Sigmoid colon (tissue), 7 donors: ENCODE data around the gene COL23A1. TPM values are rescaled to one million over a fixed set of nuclear protein-coding genes. Genes with fewer than 3 reads are reported as not detected.

Source experiments
- DNase-seq: peaks from one replicate; pipeline ENCODE4 v3.0.0-alpha.2; 2019
- H3K27ac ChIP-seq, 4 donors: fragments of 200-600 bp; sonication (generic); one replicate each; pipeline ENCODE4 v1.5.1; 2016 to 2019; ENCODE audit warnings: mild to moderate bottlenecking in 1 of 4
- H3K27me3 ChIP-seq, 3 donors: fragments of 200-600 bp; sonication (generic); one replicate each; pipeline ENCODE4 v1.5.1; 2019; ENCODE audit warnings: mild to moderate bottlenecking in 1 of 3
- H3K36me3 ChIP-seq, 4 donors: fragments of 200-600 bp; sonication (generic); one replicate each; pipeline ENCODE4 v1.5.1; 2016 to 2019
- H3K4me1 ChIP-seq, 4 donors: fragments of 200-600 bp; sonication (generic); one replicate each; pipeline ENCODE4 v1.5.1; 2017 to 2019
- H3K4me3 ChIP-seq, 4 donors: fragments of 200-600 bp; sonication (generic); one replicate each; pipeline ENCODE4 v1.5.1; 2017 to 2019; ENCODE audit warnings: mild to moderate bottlenecking in 2 of 4, moderate library complexity in 1 of 4
- H3K9me3 ChIP-seq, 4 donors: fragments of 200-600 bp in 3 of 4; sonication (generic) in 3 of 4; one replicate each; pipeline versions ENCODE4 v1.5.1 to v1.6.1; 2013 to 2019
- EP300 ChIP-seq, 4 donors: sonication (generic); formaldehyde crosslinking; IDR thresholded peaks; one replicate each; pipeline ENCODE4 v1.6.1; 2017; ENCODE audit warnings: antibody characterized with exemption in 4 of 4
- POLR2A ChIP-seq, 2 donors: fragments of 450-650 bp; IDR thresholded peaks; one replicate each; pipeline ENCODE4 v1.6.1; 2016; ENCODE audit warnings: antibody characterized with exemption in 2 of 2, mild to moderate bottlenecking in 2 of 2, moderate library complexity in 2 of 2
- POLR2AphosphoS5 ChIP-seq, 4 donors: sonication (generic); formaldehyde crosslinking; IDR thresholded peaks; one replicate each; pipeline ENCODE4 v1.6.1; 2017; ENCODE audit warnings: antibody characterized with exemption in 4 of 4
- WGBS, 2 donors: extraction: QIAGEN DNeasy Blood & Tissue Kit; methylation state at CpG; one replicate each; pipeline ENCODE4 v1.1.7; 2013; 5-methylcytosine and 5-hydroxymethylcytosine counted together
- intact Hi-C: fragments of 100-400 bp; cut with DNase I; formaldehyde crosslinking; loops from one replicate; pipeline ENCODE4 v1.15.1; 2023
- polyA plus RNA-seq, 3 donors: library from polyadenylated mRNA; stranded (reverse); fragments of 200-250 nt; gene quantifications; one replicate each; pipeline ENCODE4 v1.2.3, GENCODE V29; 2013
- total RNA-seq, 4 donors: library from RNA; depleted of rRNA; stranded (reverse); fragments of >200 nt; gene quantifications; one replicate each; pipeline ENCODE4 v1.1.0, GENCODE V29; 2016
- TF ChIP-seq, protein P1 (sequence below), 4 experiments: fragments of 450-650 bp in 3 of 4; fragments of 200-600 bp in 1 of 4; IDR thresholded peaks; one replicate each; pipeline ENCODE4 v1.5.1; 2016 to 2019; ENCODE audit warnings: antibody characterized with exemption in 4 of 4, mild to moderate bottlenecking in 3 of 4, moderate library complexity in 2 of 4
- donor health status: healthy with polysubstance abuse.
- donor health status: Bipolar disorder and iron deficiency.
- donor health status: healthy.

Gene COL23A1
- total and polyA plus RNA-seq, 7 donors: 0.28 to 1.2 (median 0.57) TPM; not detected in 1

DNA sequence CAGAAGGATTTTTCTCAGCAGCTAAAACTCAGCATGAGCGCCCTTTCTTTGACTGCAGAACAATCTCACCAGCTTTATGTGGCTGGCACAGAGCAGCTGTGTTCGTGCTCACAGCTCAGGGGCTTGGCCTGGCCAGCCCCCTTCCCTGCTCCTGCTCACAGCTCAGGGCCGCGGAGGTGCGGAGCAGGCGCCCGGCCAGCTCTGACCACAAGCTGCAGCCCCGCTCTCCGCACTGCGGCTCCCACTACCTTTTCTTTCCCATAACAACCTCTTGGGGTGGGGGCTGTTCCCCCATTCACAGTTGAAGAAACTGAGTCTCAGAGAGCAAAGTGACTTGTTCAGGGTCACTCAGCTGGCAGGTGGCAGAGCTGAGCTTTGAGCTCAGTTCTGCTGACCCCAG lies 323.6 kb downstream of the COL23A1 start:
- no peak overlapping the region for H3K4me3 ChIP-seq
- H3K9me3 ChIP-seq: no peaks in the 10 kb centered on the region
- no peak for DNase-seq
- 91 to 93% methylated on average over 10 of the region's 10 CpGs for WGBS, 2 donors
- H3K27me3 ChIP-seq: peaks cover 0 to 7% (median 0%) of the 10 kb centered on the region in 3 donors
- H3K36me3 ChIP-seq: no peaks in the 10 kb centered on the region
- intact Hi-C loops: no loop called here
- TF ChIP-seq, protein P1, sequence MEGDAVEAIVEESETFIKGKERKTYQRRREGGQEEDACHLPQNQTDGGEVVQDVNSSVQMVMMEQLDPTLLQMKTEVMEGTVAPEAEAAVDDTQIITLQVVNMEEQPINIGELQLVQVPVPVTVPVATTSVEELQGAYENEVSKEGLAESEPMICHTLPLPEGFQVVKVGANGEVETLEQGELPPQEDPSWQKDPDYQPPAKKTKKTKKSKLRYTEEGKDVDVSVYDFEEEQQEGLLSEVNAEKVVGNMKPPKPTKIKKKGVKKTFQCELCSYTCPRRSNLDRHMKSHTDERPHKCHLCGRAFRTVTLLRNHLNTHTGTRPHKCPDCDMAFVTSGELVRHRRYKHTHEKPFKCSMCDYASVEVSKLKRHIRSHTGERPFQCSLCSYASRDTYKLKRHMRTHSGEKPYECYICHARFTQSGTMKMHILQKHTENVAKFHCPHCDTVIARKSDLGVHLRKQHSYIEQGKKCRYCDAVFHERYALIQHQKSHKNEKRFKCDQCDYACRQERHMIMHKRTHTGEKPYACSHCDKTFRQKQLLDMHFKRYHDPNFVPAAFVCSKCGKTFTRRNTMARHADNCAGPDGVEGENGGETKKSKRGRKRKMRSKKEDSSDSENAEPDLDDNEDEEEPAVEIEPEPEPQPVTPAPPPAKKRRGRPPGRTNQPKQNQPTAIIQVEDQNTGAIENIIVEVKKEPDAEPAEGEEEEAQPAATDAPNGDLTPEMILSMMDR (IDR thresholded peaks at IDR 0.05): no peak
- TF ChIP-seq POLR2AphosphoS5 (IDR thresholded peaks at IDR 0.05): no peak
- no peak for TF ChIP-seq EP300 (IDR thresholded peaks at IDR 0.05)
- no peak for TF ChIP-seq POLR2A (IDR thresholded peaks at IDR 0.05)
- no peaks in the 10 kb centered on the region for H3K4me1 ChIP-seq
- no peak overlapping the region for H3K27ac ChIP-seq

DNA sequence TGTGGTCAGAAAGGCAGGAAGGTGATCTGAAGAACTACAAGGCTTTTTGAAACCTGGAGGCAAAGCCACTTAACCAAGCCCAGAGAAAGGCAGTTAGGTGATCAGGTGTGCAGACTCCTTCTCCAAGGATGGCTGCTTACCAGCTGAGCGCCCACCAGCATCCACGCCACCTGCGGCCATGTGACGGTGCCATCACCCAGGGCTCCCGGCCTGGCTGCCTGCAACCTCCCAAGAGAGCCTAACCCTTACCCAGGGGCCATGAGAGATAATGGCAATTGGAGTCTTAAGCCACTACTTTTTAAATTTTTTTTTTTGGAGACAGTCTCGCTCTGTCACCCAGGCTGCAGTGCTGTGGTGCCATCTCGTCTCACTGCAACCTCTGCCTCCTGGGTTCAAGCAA lies 324.4 kb downstream of the COL23A1 start:
- Histone ChIP-seq H3K9me3 (no peaks in the 10 kb centered on the region), H3K27me3 (no peaks in the 10 kb centered on the region), H3K27ac (no peak overlapping the region), H3K4me3 (no peak overlapping the region), H3K36me3 (no peaks in the 10 kb centered on the region), H3K4me1 (no peaks in the 10 kb centered on the region)
- DNase-seq: no peak
- TF ChIP-seq EP300 (IDR thresholded peaks at IDR 0.05) (no peak), POLR2A (IDR thresholded peaks at IDR 0.05) (no peak), POLR2AphosphoS5 (IDR thresholded peaks at IDR 0.05) (no peak)
- TF ChIP-seq, protein P1 (IDR thresholded peaks at IDR 0.05): no peak
- WGBS, 2 donors: 88 to 93% methylated on average over 7 of the region's 7 CpGs
- intact Hi-C loops: no loop called here

DNA sequence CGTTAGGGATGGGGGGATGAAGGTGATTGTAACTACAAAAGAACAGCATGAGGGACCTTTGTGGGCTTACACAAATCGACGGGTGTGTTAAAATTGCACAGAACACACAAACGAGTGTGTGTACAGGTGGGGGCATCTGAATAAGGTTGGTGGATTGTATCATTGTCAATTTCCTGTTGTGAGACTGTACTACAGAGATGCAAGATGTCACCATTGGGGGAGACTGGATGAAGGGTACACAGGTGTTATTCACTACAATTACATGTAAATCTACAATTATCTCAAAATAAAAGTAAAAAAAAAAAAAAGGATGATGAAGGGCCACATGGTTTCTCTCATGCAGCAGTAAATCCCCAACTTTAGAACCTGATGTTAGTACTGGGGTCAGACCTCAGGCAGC lies 326.1 kb downstream of the COL23A1 start:
- TF ChIP-seq EP300 (IDR thresholded peaks at IDR 0.05): no peak
- TF ChIP-seq, protein P1 (IDR thresholded peaks at IDR 0.05): no peak
- no peak for TF ChIP-seq POLR2A (IDR thresholded peaks at IDR 0.05)
- no peak for TF ChIP-seq POLR2AphosphoS5 (IDR thresholded peaks at IDR 0.05)
- Histone ChIP-seq H3K4me1 (no peaks in the 10 kb centered on the region), H3K27ac (no peak overlapping the region), H3K27me3 (no peaks in the 10 kb centered on the region), H3K9me3 (no peaks in the 10 kb centered on the region), H3K4me3 (no peak overlapping the region), H3K36me3 (no peaks in the 10 kb centered on the region)
- WGBS, 2 donors: 80 to 91% methylated on average over 4 of the region's 4 CpGs
- intact Hi-C loops: no loop called here
- DNase-seq: no peak

DNA sequence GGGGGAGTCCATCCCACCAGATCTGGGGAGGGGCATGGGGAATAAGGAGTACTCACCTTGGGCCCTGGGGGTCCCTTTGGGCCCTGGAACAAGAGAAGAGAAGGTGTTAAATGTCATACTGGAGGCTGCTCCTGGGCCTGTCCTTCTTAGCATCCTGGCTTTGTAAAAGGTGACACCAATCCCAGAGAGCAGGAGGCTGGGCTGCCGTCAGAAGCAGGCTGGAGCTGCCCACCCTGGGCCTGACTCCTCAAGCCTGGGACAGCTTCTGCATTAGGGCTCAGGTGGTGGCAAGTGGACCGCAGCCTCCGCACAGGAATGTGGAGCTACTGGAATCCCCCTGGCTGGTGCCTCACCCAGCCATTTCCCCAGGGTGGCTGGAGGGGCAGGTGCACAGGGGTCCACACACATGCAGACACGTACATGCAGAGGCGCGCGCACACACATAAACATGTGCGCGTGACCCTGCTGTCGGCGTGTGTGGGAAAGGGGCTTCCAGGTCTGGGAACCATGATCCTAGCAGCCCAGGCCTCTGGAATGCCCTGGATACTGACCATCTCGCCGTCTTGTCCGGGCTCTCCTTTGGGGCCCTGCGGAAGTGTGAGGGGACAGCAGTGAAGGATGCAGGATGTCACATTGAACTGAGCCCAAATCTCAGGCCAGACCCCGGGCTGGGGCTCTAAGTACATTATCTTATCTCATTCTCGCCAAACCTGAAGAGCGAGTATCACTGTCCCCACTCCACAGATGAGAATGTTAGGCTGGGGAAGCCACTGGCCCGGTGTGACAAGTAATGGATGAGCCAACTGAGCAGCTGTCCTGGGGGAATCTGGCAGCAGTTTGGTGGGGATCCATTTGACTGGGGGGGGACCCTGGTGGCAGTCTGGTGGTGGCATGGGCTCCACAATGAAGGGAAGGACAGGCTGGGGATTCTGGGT lies 328.3 kb downstream of the COL23A1 start:
- H3K27me3 ChIP-seq: no peaks in the 10 kb centered on the region
- DNase-seq: no peak
- intact Hi-C loops: no loop called here
- H3K27ac ChIP-seq: no peak overlapping the region
- no peak overlapping the region for H3K4me3 ChIP-seq
- H3K9me3 ChIP-seq: no peaks in the 10 kb centered on the region
- no peaks in the 10 kb centered on the region for H3K36me3 ChIP-seq
- TF ChIP-seq POLR2A (IDR thresholded peaks at IDR 0.05) (no peak), POLR2AphosphoS5 (IDR thresholded peaks at IDR 0.05) (no peak), EP300 (IDR thresholded peaks at IDR 0.05) (no peak)
- TF ChIP-seq, protein P1 (IDR thresholded peaks at IDR 0.05): no peak
- H3K4me1 ChIP-seq: no peaks in the 10 kb centered on the region
- 85 to 91% methylated on average over 19 of the region's 19 CpGs for WGBS, 2 donors
